ENCODE results near the gene IGFBP3.
"Not testable (repeated sequence)": the region's sequence is repeated elsewhere in the genome, so short reads cannot be mapped to it uniquely, and the experiment has no call there.

IGFBP3 gene

DNA sequence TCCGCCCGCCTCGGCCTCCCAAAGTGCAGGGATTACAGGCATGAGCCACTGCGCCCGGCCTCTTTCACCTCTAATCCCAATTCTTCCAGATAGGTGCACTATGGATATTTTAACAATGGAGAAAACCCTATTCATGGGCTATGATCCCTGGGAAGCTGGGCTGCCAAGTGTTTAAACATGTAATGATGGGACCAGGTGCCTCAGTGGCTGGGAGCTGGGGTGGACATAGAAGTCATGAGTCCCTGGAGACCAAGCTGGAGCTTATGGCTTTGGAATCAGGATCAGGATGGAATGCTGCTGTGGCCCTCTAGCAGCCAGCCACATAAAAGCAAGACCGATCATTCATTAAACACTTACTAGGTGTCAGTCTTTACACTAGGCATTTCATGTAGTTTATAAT, 41.8 kb upstream of the IGFBP3 start:
- no peak overlapping the region for H3K4me3 ChIP-seq (ENCODE audit: control insufficient read depth, low read depth, low read length)
- no peak for DNase-seq (ENCODE audit: low read depth)
- TF ChIP-seq, protein P1, sequence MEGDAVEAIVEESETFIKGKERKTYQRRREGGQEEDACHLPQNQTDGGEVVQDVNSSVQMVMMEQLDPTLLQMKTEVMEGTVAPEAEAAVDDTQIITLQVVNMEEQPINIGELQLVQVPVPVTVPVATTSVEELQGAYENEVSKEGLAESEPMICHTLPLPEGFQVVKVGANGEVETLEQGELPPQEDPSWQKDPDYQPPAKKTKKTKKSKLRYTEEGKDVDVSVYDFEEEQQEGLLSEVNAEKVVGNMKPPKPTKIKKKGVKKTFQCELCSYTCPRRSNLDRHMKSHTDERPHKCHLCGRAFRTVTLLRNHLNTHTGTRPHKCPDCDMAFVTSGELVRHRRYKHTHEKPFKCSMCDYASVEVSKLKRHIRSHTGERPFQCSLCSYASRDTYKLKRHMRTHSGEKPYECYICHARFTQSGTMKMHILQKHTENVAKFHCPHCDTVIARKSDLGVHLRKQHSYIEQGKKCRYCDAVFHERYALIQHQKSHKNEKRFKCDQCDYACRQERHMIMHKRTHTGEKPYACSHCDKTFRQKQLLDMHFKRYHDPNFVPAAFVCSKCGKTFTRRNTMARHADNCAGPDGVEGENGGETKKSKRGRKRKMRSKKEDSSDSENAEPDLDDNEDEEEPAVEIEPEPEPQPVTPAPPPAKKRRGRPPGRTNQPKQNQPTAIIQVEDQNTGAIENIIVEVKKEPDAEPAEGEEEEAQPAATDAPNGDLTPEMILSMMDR (IDR thresholded peaks at IDR 0.05; ENCODE audit: control insufficient read depth, insufficient read depth, low read depth, low read length, missing control alignments), result no peak

DNA sequence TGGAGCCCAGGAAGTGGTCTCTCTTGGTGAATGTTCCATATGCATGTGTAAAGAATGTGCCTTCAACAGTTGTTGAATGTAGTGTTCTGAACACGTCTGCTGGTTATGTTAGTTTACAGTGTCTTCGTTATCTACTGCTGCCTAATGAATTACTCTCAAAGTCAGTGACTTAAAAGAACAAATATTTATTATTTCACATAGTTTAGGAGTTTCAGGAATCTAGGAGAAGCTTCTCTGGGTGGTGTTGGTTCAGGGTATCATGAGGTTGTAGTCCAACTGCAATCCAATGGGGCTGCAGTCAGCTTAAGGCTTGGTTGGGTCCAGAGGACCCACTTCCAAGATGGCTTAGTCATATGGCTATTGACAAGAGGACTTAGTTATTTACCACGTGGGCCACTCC, 36.6 kb upstream of the IGFBP3 start:
- TF ChIP-seq, protein P1 (IDR thresholded peaks at IDR 0.05; ENCODE audit: control insufficient read depth, insufficient read depth, low read depth, low read length, missing control alignments), result no peak
- DNase-seq (ENCODE audit: low read depth), result no peak
- H3K4me3 ChIP-seq (ENCODE audit: control insufficient read depth, low read depth, low read length), result no peak overlapping the region

DNA sequence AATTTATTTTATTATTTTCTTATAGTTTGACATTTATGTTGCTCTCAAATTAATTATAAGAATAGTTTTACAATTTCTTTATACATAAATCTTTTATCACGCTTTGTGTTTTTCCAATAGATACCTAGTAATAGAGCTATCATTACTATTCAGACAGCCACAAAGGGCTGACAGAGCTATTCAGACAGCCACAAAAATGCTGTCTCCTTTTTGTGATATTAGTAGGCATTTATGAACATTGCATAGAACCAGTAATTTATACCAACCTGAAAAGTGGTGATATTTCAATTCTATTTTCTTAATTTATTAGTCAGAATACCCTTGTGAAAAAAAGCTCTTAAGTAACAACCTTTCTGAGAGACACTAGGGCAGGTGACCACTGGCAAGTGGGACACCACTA, 34.2 kb upstream of the IGFBP3 start:
- TF ChIP-seq, protein P1 (IDR thresholded peaks at IDR 0.05; ENCODE audit: control insufficient read depth, insufficient read depth, low read depth, low read length, missing control alignments), result no peak
- no peak for DNase-seq (ENCODE audit: low read depth)
- H3K4me3 ChIP-seq (ENCODE audit: control insufficient read depth, low read depth, low read length), result no peak overlapping the region

- H3K4me3 ChIP-seq (ENCODE audit: control insufficient read depth, low read depth, low read length); DNase-seq (ENCODE audit: low read depth): not testable (repeated sequence)
These were observed 32.0 kb upstream of the IGFBP3 start for GRCh38 chr7:45953055-45953454.

DNA sequence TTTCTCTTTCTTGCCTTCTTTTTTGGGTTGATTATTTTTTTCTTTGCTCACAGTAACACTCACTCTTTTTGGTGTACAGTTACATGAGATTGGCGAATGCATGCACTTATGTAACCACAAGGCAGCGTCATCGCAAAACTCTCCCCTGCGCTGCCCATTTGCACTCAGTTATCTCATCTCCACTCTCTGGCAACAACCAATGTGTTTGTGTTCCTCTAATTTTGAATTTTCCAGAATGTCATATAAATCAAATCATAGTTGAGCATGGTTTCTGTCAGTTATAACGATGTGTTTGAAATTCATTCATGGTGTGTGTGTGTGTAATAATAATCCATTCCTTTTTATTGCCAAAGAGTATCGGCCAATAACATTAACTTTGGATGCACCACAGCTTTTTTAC, 23.0 kb upstream of the IGFBP3 start:
- DNase-seq (ENCODE audit: low read depth), result peak; percentile 49
- H3K4me3 ChIP-seq (ENCODE audit: control insufficient read depth, low read depth, low read length), result no peak overlapping the region
- TF ChIP-seq, protein P1 (IDR thresholded peaks at IDR 0.05; ENCODE audit: control insufficient read depth, insufficient read depth, low read depth, low read length, missing control alignments), result no peak

GRCh38 chr7:45940939-45941338, 19.9 kb upstream of the IGFBP3 start:
- H3K4me3 ChIP-seq (ENCODE audit: control insufficient read depth, low read depth, low read length), result no peak overlapping the region
- TF ChIP-seq, protein P1 (IDR thresholded peaks at IDR 0.05; ENCODE audit: control insufficient read depth, insufficient read depth, low read depth, low read length, missing control alignments), result no peak
- no peak for DNase-seq (ENCODE audit: low read depth)

GRCh38 chr7:45940237-45940781, 19.2 kb upstream of the IGFBP3 start:
- H3K4me3 ChIP-seq (ENCODE audit: control insufficient read depth, low read depth, low read length), result not testable (repeated sequence)

GRCh38 chr7:45939574-45939973, 18.5 kb upstream of the IGFBP3 start:
- TF ChIP-seq, protein P1 (IDR thresholded peaks at IDR 0.05; ENCODE audit: control insufficient read depth, insufficient read depth, low read depth, low read length, missing control alignments), result no peak
- H3K4me3 ChIP-seq (ENCODE audit: control insufficient read depth, low read depth, low read length), result no peak overlapping the region

More at GRCh38 chr7:45940237-45940781, 19.2 kb upstream of the IGFBP3 start:
- not testable (repeated sequence) for DNase-seq (ENCODE audit: low read depth)

More at GRCh38 chr7:45939574-45939973, 18.5 kb upstream of the IGFBP3 start:
- no peak for DNase-seq (ENCODE audit: low read depth)

All from AG09309 (cell line).